NB4 (cell line): ENCODE data around the gene AVEN.

Experiments used
- POLR2A ChIP-seq: IDR thresholded peaks from 2 replicates; pipeline ENCODE4 v1.6.1; 2011; ENCODE audit warnings: mild to moderate bottlenecking; ENCODE audit not compliant: insufficient read length; ENCODE audit errors: extremely low read depth
- TF ChIP-seq, protein P1 (sequence below): IDR thresholded peaks from one replicate; pipeline ENCODE4 v1.5.1; 2012; ENCODE audit warnings: low read depth, low read length
- TF ChIP-seq, protein P2 (sequence below): IDR thresholded peaks from 2 replicates; pipeline ENCODE4 v1.6.1; 2011; ENCODE audit warnings: low read depth, low read length

DNA sequence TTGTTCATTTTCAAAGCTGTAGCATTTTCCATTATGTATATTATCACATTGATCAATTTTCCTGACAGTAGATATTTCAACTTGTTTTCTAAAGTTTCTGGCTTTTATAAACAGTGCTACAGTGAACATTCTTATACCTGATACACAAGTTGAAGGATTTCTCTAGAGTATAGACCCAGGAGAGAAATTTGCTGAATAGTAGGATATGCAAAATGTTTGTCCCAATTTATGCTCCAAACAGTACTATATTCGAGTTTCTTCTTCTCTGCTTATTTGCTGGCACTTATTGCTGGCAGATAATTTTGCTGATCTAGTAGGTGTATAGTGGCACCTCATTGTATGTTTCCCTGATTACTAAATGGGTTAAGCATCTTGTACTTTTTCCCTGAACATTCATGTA lies 187.9 kb downstream of the AVEN start:
- no peak for TF ChIP-seq POLR2A
- TF ChIP-seq, protein P1, sequence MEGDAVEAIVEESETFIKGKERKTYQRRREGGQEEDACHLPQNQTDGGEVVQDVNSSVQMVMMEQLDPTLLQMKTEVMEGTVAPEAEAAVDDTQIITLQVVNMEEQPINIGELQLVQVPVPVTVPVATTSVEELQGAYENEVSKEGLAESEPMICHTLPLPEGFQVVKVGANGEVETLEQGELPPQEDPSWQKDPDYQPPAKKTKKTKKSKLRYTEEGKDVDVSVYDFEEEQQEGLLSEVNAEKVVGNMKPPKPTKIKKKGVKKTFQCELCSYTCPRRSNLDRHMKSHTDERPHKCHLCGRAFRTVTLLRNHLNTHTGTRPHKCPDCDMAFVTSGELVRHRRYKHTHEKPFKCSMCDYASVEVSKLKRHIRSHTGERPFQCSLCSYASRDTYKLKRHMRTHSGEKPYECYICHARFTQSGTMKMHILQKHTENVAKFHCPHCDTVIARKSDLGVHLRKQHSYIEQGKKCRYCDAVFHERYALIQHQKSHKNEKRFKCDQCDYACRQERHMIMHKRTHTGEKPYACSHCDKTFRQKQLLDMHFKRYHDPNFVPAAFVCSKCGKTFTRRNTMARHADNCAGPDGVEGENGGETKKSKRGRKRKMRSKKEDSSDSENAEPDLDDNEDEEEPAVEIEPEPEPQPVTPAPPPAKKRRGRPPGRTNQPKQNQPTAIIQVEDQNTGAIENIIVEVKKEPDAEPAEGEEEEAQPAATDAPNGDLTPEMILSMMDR, result no peak
- TF ChIP-seq, protein P2, sequence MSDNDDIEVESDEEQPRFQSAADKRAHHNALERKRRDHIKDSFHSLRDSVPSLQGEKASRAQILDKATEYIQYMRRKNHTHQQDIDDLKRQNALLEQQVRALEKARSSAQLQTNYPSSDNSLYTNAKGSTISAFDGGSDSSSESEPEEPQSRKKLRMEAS, result no peak
